ENCODE results near the gene RYR1. TPM values are rescaled to one million over a fixed set of nuclear protein-coding genes. Genes with fewer than 3 reads are reported as not detected.
"Not testable (repeated sequence)": the region's sequence is repeated elsewhere in the genome, so short reads cannot be mapped to it uniquely, and the experiment has no call there.

RYR1 gene
- total and polyA plus RNA-seq, 5 donors from 2014 or later: 0.07 to 4.9 (median 0.41) TPM

DNA sequence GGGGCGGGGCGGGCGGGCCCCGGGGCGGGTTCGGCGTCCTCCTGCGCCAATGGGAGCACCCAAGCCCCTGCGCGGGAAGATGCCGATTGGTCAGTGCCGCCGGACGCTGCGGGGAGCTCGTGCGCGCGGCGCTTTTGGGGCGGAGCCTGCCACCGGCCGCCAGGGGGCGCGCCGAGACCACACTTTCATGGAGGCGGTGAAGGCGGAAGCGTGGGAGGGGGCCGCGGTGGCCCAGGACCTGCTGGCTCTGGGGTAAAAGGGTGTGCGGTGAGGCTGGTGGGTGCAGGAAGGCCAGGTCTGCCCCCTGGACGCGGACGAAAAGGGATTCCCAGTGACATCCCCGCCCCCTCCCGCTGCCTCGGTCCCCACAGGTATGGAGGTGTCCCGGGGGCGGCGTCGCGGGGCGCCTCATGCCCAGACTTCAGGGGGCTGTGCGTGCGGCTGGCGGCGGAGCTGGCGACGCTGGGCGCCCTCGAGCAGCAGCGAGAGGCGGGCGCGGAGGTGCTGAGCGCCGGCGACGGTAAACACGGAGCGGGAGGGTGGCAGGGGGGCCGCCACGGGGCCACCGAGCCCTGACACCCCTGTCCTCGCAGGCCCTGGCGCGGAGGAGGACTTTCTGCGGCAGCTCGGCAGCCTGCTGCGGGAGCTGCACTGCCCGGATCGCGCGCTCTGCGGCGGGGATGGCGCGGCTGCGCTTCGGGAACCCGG lies 30.4 kb upstream of the RYR1 start, which contains the start of gene FAM98C:
FAM98C (plus strand) TSS at position 127 of the 708 bp plus-strand sequence; CDS start at position 188, 61 bp downstream.
- Mint-ChIP-seq H3K9me3 (no peaks in the 10 kb centered on the region), H3K27ac (peak within 1 kb of the TSS; percentile 79 to 96 (median 95)), H3K27me3 (no peaks in the 10 kb centered on the region), H3K36me3 (peaks cover 13% of the 10 kb centered on the region), H3K4me1 (peaks cover 0 to 26% (median 4%) of the 10 kb centered on the region in 4 donors), H3K4me3 (peak within 1 kb of the TSS; percentile 90 to 97 (median 95))
- H3K9me3 ChIP-seq (ENCODE audit: control insufficient read depth in 2 of 2, low read length in 2 of 2): no peaks in the 10 kb centered on the region
- peaks cover 13% of the 10 kb centered on the region for H3K4me1 ChIP-seq (ENCODE audit: control insufficient read depth, insufficient read depth, low read length, poor library complexity, severe bottlenecking)
- ATAC-seq (ENCODE audit: low read depth in 2 of 2) (peak; percentile 96 to 97), DNase-seq (peak; percentile 96 to 99 (median 99))
- H3K27me3 ChIP-seq (ENCODE audit: control insufficient read depth, insufficient read depth, low read length): no peaks in the 10 kb centered on the region
- H3K36me3 ChIP-seq (ENCODE audit: control insufficient read depth, insufficient read depth, low read length): peaks cover 14% of the 10 kb centered on the region
- peak within 1 kb of the TSS; percentile 74 for H3K4me3 ChIP-seq (ENCODE audit: low read depth, low read length)
- H3K27ac ChIP-seq (ENCODE audit: insufficient read depth, low read length, poor library complexity, severe bottlenecking): peak within 1 kb of the TSS; percentile 82

DNA sequence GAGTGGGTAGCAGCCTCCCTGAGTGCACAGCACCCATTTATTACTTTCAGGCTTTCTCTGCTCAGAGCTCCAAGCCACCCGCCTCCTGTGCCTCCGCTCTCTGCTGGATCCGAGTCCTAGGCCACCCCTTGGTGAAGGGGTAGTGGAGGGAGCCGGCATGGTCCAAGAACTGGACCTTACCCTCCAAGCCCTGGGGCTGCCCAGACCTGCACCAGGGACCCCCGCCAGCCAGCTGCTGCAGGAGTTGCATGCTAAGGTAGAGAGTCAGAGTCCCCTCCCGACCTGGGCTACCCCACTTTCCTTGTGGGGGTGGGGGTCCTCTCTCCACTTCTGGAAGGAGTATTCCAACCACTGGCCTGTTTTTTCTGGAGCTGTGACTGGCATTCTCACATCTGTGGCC lies 28.6 kb upstream of the RYR1 start:
- Histone ChIP-seq H3K9me3 (ENCODE audit: control insufficient read depth in 2 of 2, low read length in 2 of 2) (no peaks in the 10 kb centered on the region), H3K27me3 (ENCODE audit: control insufficient read depth, insufficient read depth, low read length) (no peaks in the 10 kb centered on the region), H3K4me1 (ENCODE audit: control insufficient read depth, insufficient read depth, low read length, poor library complexity, severe bottlenecking) (peaks cover 13% of the 10 kb centered on the region), H3K36me3 (ENCODE audit: control insufficient read depth, insufficient read depth, low read length) (peaks cover 16% of the 10 kb centered on the region), H3K27ac (ENCODE audit: insufficient read depth, low read length, poor library complexity, severe bottlenecking) (no peak overlapping the region), H3K4me3 (ENCODE audit: low read depth, low read length) (no peak overlapping the region)
- Mint-ChIP-seq H3K36me3 (peaks cover 13% of the 10 kb centered on the region), H3K27ac (peak overlapping the region in 2 of 3 donors; percentile 62 to 95), H3K4me1 (peaks cover 0 to 26% (median 4%) of the 10 kb centered on the region in 4 donors), H3K4me3 (peak overlapping the region; percentile 69 to 90 (median 82)), H3K27me3 (no peaks in the 10 kb centered on the region), H3K9me3 (no peaks in the 10 kb centered on the region)
- ATAC-seq (ENCODE audit: low read depth in 2 of 2) (no peak), DNase-seq (no peak)

DNA sequence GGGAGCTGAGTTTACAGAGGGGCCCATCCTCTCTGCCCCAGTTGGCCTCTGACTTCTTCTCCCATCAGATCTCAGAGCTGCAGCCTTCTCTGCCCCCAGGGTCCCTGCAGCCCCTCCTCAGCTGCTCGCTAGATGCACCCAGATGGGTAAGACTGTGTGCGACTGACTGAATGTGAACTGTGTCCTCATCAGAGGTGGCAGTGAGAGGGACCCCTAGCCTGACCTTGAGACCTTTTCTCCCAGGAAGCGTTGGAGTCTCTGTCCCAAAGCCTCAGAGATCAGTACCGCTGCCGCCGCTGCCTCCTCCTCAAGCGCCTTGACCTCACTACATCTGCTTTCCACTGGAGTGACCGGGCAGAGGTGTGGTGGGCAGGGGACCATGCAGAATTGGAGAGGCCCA lies 28.2 kb upstream of the RYR1 start:
- Mint-ChIP-seq H3K27me3 (no peaks in the 10 kb centered on the region), H3K27ac (peak overlapping the region in 1 of 3 donors; percentile 56), H3K4me3 (peak overlapping the region; percentile 43 to 89 (median 71)), H3K9me3 (no peaks in the 10 kb centered on the region), H3K36me3 (peaks cover 11% of the 10 kb centered on the region), H3K4me1 (peaks cover 0 to 26% (median 4%) of the 10 kb centered on the region in 4 donors)
- Histone ChIP-seq H3K9me3 (ENCODE audit: control insufficient read depth in 2 of 2, low read length in 2 of 2) (no peaks in the 10 kb centered on the region), H3K27ac (ENCODE audit: insufficient read depth, low read length, poor library complexity, severe bottlenecking) (no peak overlapping the region), H3K36me3 (ENCODE audit: control insufficient read depth, insufficient read depth, low read length) (peaks cover 16% of the 10 kb centered on the region), H3K4me3 (ENCODE audit: low read depth, low read length) (no peak overlapping the region), H3K4me1 (ENCODE audit: control insufficient read depth, insufficient read depth, low read length, poor library complexity, severe bottlenecking) (peaks cover 13% of the 10 kb centered on the region), H3K27me3 (ENCODE audit: control insufficient read depth, insufficient read depth, low read length) (no peaks in the 10 kb centered on the region)
- no peak for ATAC-seq (ENCODE audit: low read depth in 2 of 2)
- no peak for DNase-seq

DNA sequence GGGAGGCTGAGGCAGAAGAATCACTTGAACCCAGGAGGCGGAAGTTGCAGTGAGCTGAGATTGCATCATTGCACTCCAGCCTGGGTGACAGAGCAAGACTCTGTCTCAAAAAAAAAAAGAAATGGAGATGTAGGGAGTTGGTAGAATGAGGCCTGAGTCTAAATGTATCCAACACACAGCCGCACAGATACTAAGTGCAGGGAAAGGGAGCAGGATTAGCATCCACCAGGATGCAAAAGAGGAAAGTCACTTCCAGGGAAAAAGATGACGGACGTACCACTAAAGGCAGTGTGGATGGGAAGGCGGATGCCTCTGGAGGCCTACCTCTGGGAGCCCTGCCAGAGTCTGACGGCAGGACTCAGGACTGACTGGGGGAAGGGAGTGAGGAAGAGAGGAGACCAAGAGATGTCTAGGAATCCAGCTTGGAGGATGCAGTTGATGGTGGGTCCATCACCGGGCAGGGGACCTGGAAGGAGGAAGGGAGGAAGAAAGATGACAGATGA lies 23.8 kb upstream of the RYR1 start:
- peaks cover 0 to 7% (median 0%) of the 10 kb centered on the region in 4 donors for H3K4me1 Mint-ChIP-seq
- peak overlapping the region in 1 of 4 donors; percentile 48 for H3K4me3 Mint-ChIP-seq
- Histone ChIP-seq H3K4me1 (ENCODE audit: control insufficient read depth, insufficient read depth, low read length, poor library complexity, severe bottlenecking) (peaks cover 2% of the 10 kb centered on the region), H3K27me3 (ENCODE audit: control insufficient read depth, insufficient read depth, low read length) (no peaks in the 10 kb centered on the region), H3K36me3 (ENCODE audit: control insufficient read depth, insufficient read depth, low read length) (peaks cover 16% of the 10 kb centered on the region), H3K4me3 (ENCODE audit: low read depth, low read length) (no peak overlapping the region), H3K27ac (ENCODE audit: insufficient read depth, low read length, poor library complexity, severe bottlenecking) (no peak overlapping the region), H3K9me3 (ENCODE audit: control insufficient read depth in 2 of 2, low read length in 2 of 2) (no peaks in the 10 kb centered on the region)
- ATAC-seq (ENCODE audit: low read depth in 2 of 2) (no peak), DNase-seq (no peak)
- no peaks in the 10 kb centered on the region for H3K27me3 Mint-ChIP-seq
- H3K36me3 Mint-ChIP-seq: peaks cover 8% of the 10 kb centered on the region
- no peak overlapping the region for H3K27ac Mint-ChIP-seq
- H3K9me3 Mint-ChIP-seq: no peaks in the 10 kb centered on the region

DNA sequence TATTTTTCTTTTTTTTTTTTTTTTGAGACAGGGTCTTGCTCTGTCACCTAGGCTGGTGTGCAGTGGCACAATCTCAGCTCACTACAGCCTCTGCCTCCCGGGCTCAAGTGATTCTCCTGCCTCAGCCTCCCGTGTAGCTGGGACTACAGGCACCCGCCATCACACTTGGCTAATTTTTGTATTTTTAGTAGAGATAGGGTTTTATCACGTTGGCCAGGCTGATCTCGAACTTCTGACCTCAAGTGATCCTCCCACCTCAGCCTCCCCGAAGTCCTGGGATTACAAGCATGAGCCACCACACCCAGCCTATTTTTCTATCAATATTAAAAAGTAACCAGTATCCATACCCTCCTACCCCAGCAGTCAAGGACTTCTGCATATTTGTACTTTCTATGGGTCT lies 23.1 kb upstream of the RYR1 start:
- not testable (repeated sequence) for H3K4me1 Mint-ChIP-seq; H3K9me3 Mint-ChIP-seq; H3K9me3 ChIP-seq (ENCODE audit: control insufficient read depth in 2 of 2, low read length in 2 of 2); H3K4me3 Mint-ChIP-seq; H3K27me3 ChIP-seq (ENCODE audit: control insufficient read depth, insufficient read depth, low read length); DNase-seq; H3K4me3 ChIP-seq (ENCODE audit: low read depth, low read length); H3K27ac ChIP-seq (ENCODE audit: insufficient read depth, low read length, poor library complexity, severe bottlenecking); H3K27me3 Mint-ChIP-seq; H3K36me3 Mint-ChIP-seq; H3K4me1 ChIP-seq (ENCODE audit: control insufficient read depth, insufficient read depth, low read length, poor library complexity, severe bottlenecking); ATAC-seq (ENCODE audit: low read depth in 2 of 2)
- H3K36me3 ChIP-seq (ENCODE audit: control insufficient read depth, insufficient read depth, low read length): peaks cover 13% of the 10 kb centered on the region
- peak overlapping the region in 1 of 3 donors; percentile 52 for H3K27ac Mint-ChIP-seq

DNA sequence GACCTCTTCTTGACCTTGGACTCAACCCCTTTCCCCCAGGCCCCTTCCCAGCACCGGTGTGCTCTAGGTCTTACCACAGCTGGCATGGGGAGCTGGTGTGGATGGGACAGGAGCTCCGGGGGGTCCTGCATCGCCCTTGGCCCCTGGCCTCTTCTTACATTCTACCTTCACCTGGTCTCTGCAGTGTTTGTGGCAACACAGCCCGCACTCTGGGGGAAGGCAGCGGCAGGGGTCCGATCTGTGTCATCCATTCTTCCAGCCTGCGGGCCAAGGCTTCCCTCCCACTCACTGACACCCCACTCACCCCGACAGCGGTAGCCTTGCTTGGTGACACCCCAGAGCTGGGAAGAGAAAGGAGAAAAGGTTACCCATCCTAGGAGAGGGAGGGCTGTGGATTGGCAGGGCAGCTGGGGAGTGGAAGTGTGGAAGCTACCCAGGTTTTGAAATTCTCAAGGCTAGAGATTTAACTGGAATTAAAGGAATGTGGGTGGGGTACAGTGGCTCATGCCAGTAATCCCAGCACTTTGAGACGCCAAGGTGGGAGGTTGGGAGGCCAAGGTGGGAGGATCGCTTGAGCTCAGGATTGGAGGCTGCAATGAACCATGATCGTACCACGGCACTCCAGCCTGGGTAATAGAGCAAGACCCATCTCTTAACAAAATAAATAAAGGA lies 22.3 kb upstream of the RYR1 start:
- H3K27ac Mint-ChIP-seq: peak overlapping the region in 1 of 3 donors; percentile 38
- H3K4me3 Mint-ChIP-seq: no peak overlapping the region
- peaks cover 3% of the 10 kb centered on the region for H3K36me3 Mint-ChIP-seq
- H3K4me3 ChIP-seq (ENCODE audit: low read depth, low read length): no peak overlapping the region
- DNase-seq (no peak), ATAC-seq (ENCODE audit: low read depth in 2 of 2) (no peak)
- H3K9me3 Mint-ChIP-seq: no peaks in the 10 kb centered on the region
- H3K4me1 Mint-ChIP-seq: no peaks in the 10 kb centered on the region
- H3K36me3 ChIP-seq (ENCODE audit: control insufficient read depth, insufficient read depth, low read length): peaks cover 11% of the 10 kb centered on the region
- no peaks in the 10 kb centered on the region for H3K9me3 ChIP-seq (ENCODE audit: control insufficient read depth in 2 of 2, low read length in 2 of 2)
- no peaks in the 10 kb centered on the region for H3K27me3 Mint-ChIP-seq
- no peak overlapping the region for H3K27ac ChIP-seq (ENCODE audit: insufficient read depth, low read length, poor library complexity, severe bottlenecking)
- no peaks in the 10 kb centered on the region for H3K4me1 ChIP-seq (ENCODE audit: control insufficient read depth, insufficient read depth, low read length, poor library complexity, severe bottlenecking)
- H3K27me3 ChIP-seq (ENCODE audit: control insufficient read depth, insufficient read depth, low read length): no peaks in the 10 kb centered on the region

DNA sequence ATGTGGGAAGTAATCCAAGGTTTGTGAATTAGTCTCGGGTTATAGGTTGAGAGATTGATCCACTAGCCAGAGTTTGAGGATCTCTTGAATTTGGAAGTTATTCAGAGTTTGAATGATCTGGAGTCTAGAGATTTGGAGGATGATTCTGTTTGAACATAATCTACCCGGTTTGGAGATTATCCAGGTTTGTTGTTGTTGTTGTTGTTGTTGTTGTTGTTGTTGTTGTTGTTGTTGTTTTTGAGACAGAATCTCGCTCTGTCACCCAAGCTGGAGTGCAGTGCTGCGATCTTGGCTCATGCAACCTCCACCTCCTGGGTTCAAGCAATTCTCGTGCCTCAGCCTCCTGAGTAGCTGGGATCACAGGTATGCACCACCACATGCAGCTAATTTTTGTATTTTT lies 21.6 kb upstream of the RYR1 start:
- not testable (repeated sequence) for H3K4me1 ChIP-seq (ENCODE audit: control insufficient read depth, insufficient read depth, low read length, poor library complexity, severe bottlenecking); H3K36me3 Mint-ChIP-seq; H3K9me3 ChIP-seq (ENCODE audit: control insufficient read depth in 2 of 2, low read length in 2 of 2); H3K4me3 ChIP-seq (ENCODE audit: low read depth, low read length); H3K27me3 Mint-ChIP-seq; H3K4me3 Mint-ChIP-seq; H3K36me3 ChIP-seq (ENCODE audit: control insufficient read depth, insufficient read depth, low read length); DNase-seq; H3K4me1 Mint-ChIP-seq; ATAC-seq (ENCODE audit: low read depth in 2 of 2); H3K27ac ChIP-seq (ENCODE audit: insufficient read depth, low read length, poor library complexity, severe bottlenecking); H3K9me3 Mint-ChIP-seq; H3K27me3 ChIP-seq (ENCODE audit: control insufficient read depth, insufficient read depth, low read length)
- H3K27ac Mint-ChIP-seq: peak overlapping the region in 2 of 3 donors; percentile 38 to 76

Data from CD4-positive, CD25-positive, alpha-beta regulatory T cell (primary cell).